ENCODE data around the gene SMIM36.

GRCh38 chr17:55454906-55455474 lies 56.3 kb downstream of the SMIM36 start:
- no peak for TF ChIP-seq POLR2AphosphoS5 (IDR thresholded peaks at IDR 0.05; ENCODE audit: borderline replicate concordance, low read depth, low read length)
- TF ChIP-seq FOXP2 (optimal IDR thresholded peaks at IDR 0.05; ENCODE audit: control extremely low read depth, extremely low read length, insufficient read depth), result no peak
- no peak for TF ChIP-seq EZH2 (IDR thresholded peaks at IDR 0.05)
